ENCODE measurements around the gene LCN9.

Gene LCN9

DNA sequence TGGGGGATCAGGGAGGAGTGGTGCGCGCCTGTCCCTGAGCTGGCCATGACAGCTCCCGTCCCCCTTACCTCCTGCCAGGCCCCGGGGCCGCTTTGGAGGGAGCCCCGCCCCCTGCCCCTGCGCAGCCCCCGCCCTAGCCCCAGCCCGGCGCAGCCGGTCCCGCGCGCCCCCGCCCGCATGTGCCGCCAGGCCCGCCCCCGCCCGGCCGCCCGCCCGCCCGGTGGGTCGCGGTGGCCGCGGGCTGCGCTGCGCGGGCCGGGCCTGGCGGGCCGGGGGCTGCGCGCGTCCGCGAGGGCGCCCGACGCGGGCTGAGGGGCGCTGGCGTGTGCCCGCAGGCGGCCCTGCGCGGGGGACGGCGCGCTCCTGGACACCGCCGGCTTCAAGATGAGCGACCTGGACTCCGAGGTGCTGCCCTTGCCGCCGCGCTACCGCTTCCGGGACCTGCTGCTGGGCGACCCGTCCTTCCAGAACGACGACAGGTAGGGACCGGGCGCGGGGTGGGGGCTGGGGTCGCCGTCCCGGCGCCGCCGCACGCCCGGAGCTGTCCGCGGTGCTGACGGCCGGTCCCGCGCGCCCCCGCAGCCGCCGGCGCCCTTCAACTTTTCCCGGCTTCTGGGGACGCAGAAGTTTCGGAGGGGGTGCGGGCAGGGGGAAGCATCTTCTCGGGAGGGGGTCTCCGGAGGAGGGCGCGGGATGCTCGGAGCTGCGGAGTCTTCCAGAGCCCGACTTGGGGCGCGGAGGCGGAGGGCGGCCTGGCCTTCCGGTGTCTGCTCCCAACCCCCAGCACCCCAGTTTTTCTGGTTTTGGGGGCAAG lies 51.3 kb downstream of the LCN9 start:
- in situ Hi-C loops (cut with HindIII; ENCODE audit: low sequenced_read_pairs), result loop anchor here (5.0 to 10.0 kb wide), 10 partner anchors 37 to 702 kb away; no protein-coding TSS in a partner anchor

- in situ Hi-C loops (cut with HindIII; ENCODE audit: low sequenced_read_pairs), result loop anchor here (5.0 to 10.0 kb wide), 10 partner anchors 38 to 703 kb away; no protein-coding TSS in a partner anchor
These were observed 52.0 kb downstream of the LCN9 start for GRCh38 chr9:135715056-135715595.

DNA sequence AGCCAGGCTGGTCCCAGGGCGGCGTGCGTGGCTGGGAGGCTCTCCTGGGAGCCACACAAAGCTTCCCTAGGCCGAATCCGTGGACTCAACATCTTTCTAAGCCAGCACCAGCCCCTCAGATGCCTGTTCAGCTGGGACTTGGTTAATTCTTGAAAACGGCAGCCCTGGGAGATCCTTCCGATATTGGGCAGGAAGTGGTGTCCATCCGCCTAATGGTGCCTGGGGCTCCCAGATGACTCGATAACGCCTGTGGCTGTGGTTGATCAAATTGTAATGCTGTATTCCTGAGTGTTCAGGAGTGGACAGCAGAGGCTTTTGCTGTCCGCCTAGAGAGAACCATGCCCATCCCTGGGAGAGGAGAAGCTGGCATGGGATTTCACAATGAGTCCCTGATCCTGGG lies 52.9 kb downstream of the LCN9 start:
- in situ Hi-C loops (cut with HindIII; ENCODE audit: low sequenced_read_pairs), result loop anchor here (5.0 to 10.0 kb wide), 10 partner anchors 39 to 704 kb away; no protein-coding TSS in a partner anchor

Measured in endothelial cell of hepatic sinusoid (primary cell).